ENCODE results near the gene MAP4K3.

DNA sequence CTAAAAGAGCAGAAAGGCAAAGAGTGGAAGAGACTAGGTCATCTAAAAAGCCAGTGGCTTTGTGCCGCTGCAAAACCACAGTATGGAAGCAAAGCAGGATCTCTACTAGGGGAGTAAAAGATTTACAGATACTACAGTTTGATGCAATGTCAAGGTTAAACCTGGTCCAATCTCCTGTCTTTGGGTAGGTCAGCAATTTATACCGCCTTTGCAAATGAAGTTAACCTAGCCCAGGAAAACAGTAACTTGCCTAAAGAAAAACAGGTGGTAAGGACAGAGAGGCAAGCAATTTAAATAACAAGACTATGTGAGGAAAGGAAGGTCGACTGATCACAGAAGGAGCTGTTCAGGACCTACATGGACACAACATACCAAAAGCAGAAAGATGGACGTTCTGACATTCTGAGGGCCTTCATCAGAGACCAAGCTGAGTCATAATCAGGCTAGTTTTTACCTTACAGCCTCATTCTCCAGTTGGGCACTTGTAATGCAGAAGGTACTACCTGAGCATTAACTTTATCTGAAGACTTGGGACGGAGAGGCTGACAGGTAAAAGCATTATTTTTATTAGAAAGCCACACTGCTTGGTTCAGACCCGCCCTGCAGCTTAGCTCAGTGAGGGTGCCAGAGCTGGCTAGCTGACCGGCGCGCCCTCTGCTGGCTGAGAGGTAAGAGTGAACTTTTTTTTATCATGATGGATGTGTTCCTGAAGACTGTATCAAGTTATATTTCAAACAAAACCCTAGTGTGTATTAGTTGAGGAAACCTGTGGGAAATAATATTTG is 209.3 kb downstream of the MAP4K3 start:
- TF ChIP-seq, protein P1, sequence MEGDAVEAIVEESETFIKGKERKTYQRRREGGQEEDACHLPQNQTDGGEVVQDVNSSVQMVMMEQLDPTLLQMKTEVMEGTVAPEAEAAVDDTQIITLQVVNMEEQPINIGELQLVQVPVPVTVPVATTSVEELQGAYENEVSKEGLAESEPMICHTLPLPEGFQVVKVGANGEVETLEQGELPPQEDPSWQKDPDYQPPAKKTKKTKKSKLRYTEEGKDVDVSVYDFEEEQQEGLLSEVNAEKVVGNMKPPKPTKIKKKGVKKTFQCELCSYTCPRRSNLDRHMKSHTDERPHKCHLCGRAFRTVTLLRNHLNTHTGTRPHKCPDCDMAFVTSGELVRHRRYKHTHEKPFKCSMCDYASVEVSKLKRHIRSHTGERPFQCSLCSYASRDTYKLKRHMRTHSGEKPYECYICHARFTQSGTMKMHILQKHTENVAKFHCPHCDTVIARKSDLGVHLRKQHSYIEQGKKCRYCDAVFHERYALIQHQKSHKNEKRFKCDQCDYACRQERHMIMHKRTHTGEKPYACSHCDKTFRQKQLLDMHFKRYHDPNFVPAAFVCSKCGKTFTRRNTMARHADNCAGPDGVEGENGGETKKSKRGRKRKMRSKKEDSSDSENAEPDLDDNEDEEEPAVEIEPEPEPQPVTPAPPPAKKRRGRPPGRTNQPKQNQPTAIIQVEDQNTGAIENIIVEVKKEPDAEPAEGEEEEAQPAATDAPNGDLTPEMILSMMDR (IDR thresholded peaks at IDR 0.05), result peak; percentile 70 to 81 (median 81)
- no peak for TF ChIP-seq POLR2A (IDR thresholded peaks at IDR 0.05)

Data from breast epithelium (tissue), 3 donors.